ENCODE measurements around the gene USP20.

The USP20 gene

GRCh38 chr9:129858167-129858962 lies 23.1 kb downstream of the USP20 start:
- Histone ChIP-seq H3K36me3 (ENCODE audit: control insufficient read depth, insufficient read depth, low read length, severe bottlenecking) (peaks cover 61% of the 10 kb centered on the region), H3K4me1 (ENCODE audit: control insufficient read depth, insufficient read depth, low read length) (no peaks in the 10 kb centered on the region), H3K27me3 (replicated peaks; ENCODE audit: control insufficient read depth, insufficient read depth, low read length) (no peaks in the 10 kb centered on the region), H3K9ac (ENCODE audit: low read length) (no peak overlapping the region), H3K4me3 (ENCODE audit: low read length) (no peak overlapping the region), H3K9me3 (ENCODE audit: control insufficient read depth, low read length) (no peaks in the 10 kb centered on the region)
- no peak for DNase-seq (ENCODE audit: low read depth)

- H3K4me3 ChIP-seq (ENCODE audit: low read length), result no peak overlapping the region
- H3K27me3 ChIP-seq (replicated peaks; ENCODE audit: control insufficient read depth, insufficient read depth, low read length), result no peaks in the 10 kb centered on the region
- no peak for DNase-seq (ENCODE audit: low read depth)
- H3K4me1 ChIP-seq (ENCODE audit: control insufficient read depth, insufficient read depth, low read length), result no peaks in the 10 kb centered on the region
- peaks cover 57% of the 10 kb centered on the region for H3K36me3 ChIP-seq (ENCODE audit: control insufficient read depth, insufficient read depth, low read length, severe bottlenecking)
- H3K9me3 ChIP-seq (ENCODE audit: control insufficient read depth, low read length), result no peaks in the 10 kb centered on the region
- no peak overlapping the region for H3K9ac ChIP-seq (ENCODE audit: low read length)
Observed at GRCh38 chr9:129860653-129861446, 25.6 kb downstream of the USP20 start.

- Histone ChIP-seq H3K9me3 (ENCODE audit: control insufficient read depth, low read length) (no peaks in the 10 kb centered on the region), H3K4me3 (ENCODE audit: low read length) (no peak overlapping the region), H3K27me3 (replicated peaks; ENCODE audit: control insufficient read depth, insufficient read depth, low read length) (no peaks in the 10 kb centered on the region), H3K4me1 (ENCODE audit: control insufficient read depth, insufficient read depth, low read length) (no peaks in the 10 kb centered on the region), H3K36me3 (ENCODE audit: control insufficient read depth, insufficient read depth, low read length, severe bottlenecking) (peaks cover 59% of the 10 kb centered on the region), H3K9ac (ENCODE audit: low read length) (no peak overlapping the region)
- DNase-seq (ENCODE audit: low read depth), result no peak
Observed at GRCh38 chr9:129861447-129861827, 26.2 kb downstream of the USP20 start.

- H3K4me3 ChIP-seq (ENCODE audit: low read length), result no peak overlapping the region
- H3K9ac ChIP-seq (ENCODE audit: low read length), result no peak overlapping the region
- peaks cover 57% of the 10 kb centered on the region for H3K36me3 ChIP-seq (ENCODE audit: control insufficient read depth, insufficient read depth, low read length, severe bottlenecking)
- H3K4me1 ChIP-seq (ENCODE audit: control insufficient read depth, insufficient read depth, low read length), result no peaks in the 10 kb centered on the region
- no peaks in the 10 kb centered on the region for H3K27me3 ChIP-seq (replicated peaks; ENCODE audit: control insufficient read depth, insufficient read depth, low read length)
- no peaks in the 10 kb centered on the region for H3K9me3 ChIP-seq (ENCODE audit: control insufficient read depth, low read length)
- no peak for DNase-seq (ENCODE audit: low read depth)
Observed at GRCh38 chr9:129863059-129863690, 27.9 kb downstream of the USP20 start.

- no peaks in the 10 kb centered on the region for H3K27me3 ChIP-seq (replicated peaks; ENCODE audit: control insufficient read depth, insufficient read depth, low read length)
- no peak overlapping the region for H3K9ac ChIP-seq (ENCODE audit: low read length)
- H3K9me3 ChIP-seq (ENCODE audit: control insufficient read depth, low read length), result no peaks in the 10 kb centered on the region
- no peak overlapping the region for H3K4me3 ChIP-seq (ENCODE audit: low read length)
- DNase-seq (ENCODE audit: low read depth), result no peak
- H3K4me1 ChIP-seq (ENCODE audit: control insufficient read depth, insufficient read depth, low read length), result no peaks in the 10 kb centered on the region
- H3K36me3 ChIP-seq (ENCODE audit: control insufficient read depth, insufficient read depth, low read length, severe bottlenecking), result peaks cover 49% of the 10 kb centered on the region
Observed at GRCh38 chr9:129864991-129865647, 29.9 kb downstream of the USP20 start.

- Histone ChIP-seq H3K4me3 (ENCODE audit: low read length) (no peak overlapping the region), H3K9me3 (ENCODE audit: control insufficient read depth, low read length) (no peaks in the 10 kb centered on the region), H3K9ac (ENCODE audit: low read length) (no peak overlapping the region), H3K27me3 (replicated peaks; ENCODE audit: control insufficient read depth, insufficient read depth, low read length) (no peaks in the 10 kb centered on the region), H3K4me1 (ENCODE audit: control insufficient read depth, insufficient read depth, low read length) (no peaks in the 10 kb centered on the region), H3K36me3 (ENCODE audit: control insufficient read depth, insufficient read depth, low read length, severe bottlenecking) (peaks cover 47% of the 10 kb centered on the region)
- no peak for DNase-seq (ENCODE audit: low read depth)
Observed at GRCh38 chr9:129865668-129866320, 30.5 kb downstream of the USP20 start.

- Histone ChIP-seq H3K4me1 (ENCODE audit: control insufficient read depth, insufficient read depth, low read length) (no peaks in the 10 kb centered on the region), H3K9me3 (ENCODE audit: control insufficient read depth, low read length) (no peaks in the 10 kb centered on the region), H3K9ac (ENCODE audit: low read length) (no peak overlapping the region), H3K27me3 (replicated peaks; ENCODE audit: control insufficient read depth, insufficient read depth, low read length) (no peaks in the 10 kb centered on the region), H3K36me3 (ENCODE audit: control insufficient read depth, insufficient read depth, low read length, severe bottlenecking) (peaks cover 40% of the 10 kb centered on the region), H3K4me3 (ENCODE audit: low read length) (no peak overlapping the region)
- DNase-seq (ENCODE audit: low read depth), result no peak
Observed at GRCh38 chr9:129866394-129867135, 31.3 kb downstream of the USP20 start.

- no peak overlapping the region for H3K4me3 ChIP-seq (ENCODE audit: low read length)
- H3K9ac ChIP-seq (ENCODE audit: low read length), result no peak overlapping the region
- DNase-seq (ENCODE audit: low read depth), result no peak
Observed at GRCh38 chr9:129867136-129868022, 32.1 kb downstream of the USP20 start.

GRCh38 chr9:129868023-129868871 lies 33.0 kb downstream of the USP20 start:
- H3K27me3 ChIP-seq (replicated peaks; ENCODE audit: control insufficient read depth, insufficient read depth, low read length), result no peaks in the 10 kb centered on the region
- no peak overlapping the region for H3K4me3 ChIP-seq (ENCODE audit: low read length)
- no peaks in the 10 kb centered on the region for H3K4me1 ChIP-seq (ENCODE audit: control insufficient read depth, insufficient read depth, low read length)
- H3K9me3 ChIP-seq (ENCODE audit: control insufficient read depth, low read length), result no peaks in the 10 kb centered on the region
- no peak for DNase-seq (ENCODE audit: low read depth)
- peaks cover 30% of the 10 kb centered on the region for H3K36me3 ChIP-seq (ENCODE audit: control insufficient read depth, insufficient read depth, low read length, severe bottlenecking)
- H3K9ac ChIP-seq (ENCODE audit: low read length), result no peak overlapping the region

More at GRCh38 chr9:129867136-129868022, 32.1 kb downstream of the USP20 start:
- Histone ChIP-seq H3K36me3 (ENCODE audit: control insufficient read depth, insufficient read depth, low read length, severe bottlenecking) (peaks cover 34% of the 10 kb centered on the region), H3K4me1 (ENCODE audit: control insufficient read depth, insufficient read depth, low read length) (no peaks in the 10 kb centered on the region), H3K9me3 (ENCODE audit: control insufficient read depth, low read length) (no peaks in the 10 kb centered on the region), H3K27me3 (replicated peaks; ENCODE audit: control insufficient read depth, insufficient read depth, low read length) (no peaks in the 10 kb centered on the region)
